ENCODE data around the gene STOX2.

Gene STOX2, protein sequence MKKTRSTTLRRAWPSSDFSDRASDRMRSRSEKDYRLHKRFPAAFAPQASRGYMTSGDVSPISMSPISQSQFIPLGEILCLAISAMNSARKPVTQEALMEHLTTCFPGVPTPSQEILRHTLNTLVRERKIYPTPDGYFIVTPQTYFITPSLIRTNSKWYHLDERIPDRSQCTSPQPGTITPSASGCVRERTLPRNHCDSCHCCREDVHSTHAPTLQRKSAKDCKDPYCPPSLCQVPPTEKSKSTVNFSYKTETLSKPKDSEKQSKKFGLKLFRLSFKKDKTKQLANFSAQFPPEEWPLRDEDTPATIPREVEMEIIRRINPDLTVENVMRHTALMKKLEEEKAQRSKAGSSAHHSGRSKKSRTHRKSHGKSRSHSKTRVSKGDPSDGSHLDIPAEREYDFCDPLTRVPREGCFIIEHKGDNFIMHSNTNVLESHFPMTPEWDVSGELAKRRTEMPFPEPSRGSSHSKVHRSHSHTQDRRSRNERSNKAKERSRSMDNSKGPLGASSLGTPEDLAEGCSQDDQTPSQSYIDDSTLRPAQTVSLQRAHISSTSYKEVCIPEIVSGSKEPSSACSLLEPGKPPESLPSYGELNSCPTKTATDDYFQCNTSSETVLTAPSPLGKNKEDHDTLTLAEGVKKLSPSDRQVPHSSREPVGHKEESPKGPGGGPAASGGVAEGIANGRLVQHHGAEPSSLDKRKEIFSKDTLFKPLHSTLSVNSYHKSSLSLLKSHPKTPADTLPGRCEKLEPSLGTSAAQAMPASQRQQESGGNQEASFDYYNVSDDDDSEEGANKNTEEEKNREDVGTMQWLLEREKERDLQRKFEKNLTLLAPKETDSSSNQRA (N-terminal part only)

DNA sequence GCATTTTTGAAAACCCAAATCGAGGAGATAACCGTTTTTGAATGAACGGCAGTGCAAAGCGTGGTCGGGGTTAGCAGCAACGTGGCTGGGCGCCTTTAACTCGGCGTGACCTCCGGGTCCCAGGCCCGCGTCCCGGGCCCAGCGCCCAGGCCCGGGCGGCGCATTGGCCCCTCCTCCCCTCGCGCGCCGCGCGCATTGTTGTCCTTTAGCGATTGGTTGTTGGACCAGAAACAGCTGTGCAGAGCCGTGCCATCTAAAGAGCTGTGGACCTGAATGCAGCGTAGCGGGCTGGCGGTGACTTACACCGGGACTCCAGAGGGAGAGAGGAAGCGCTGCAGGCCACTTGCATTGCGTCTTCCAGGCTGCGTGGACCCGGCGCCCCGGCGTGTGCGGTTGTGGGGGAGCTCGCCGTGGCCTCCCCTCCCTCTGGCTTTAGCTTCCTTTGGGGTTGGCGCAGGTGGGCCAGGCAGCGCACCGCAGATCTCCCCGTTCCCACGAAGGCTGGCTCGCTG, at the start of gene STOX2:
TSS of gene STOX2 (plus strand) at position 227 of the 512 bp plus-strand sequence. CDS start 1,484 bp downstream, outside the sequence.
- peak; percentile 11 for DNase-seq

DNA sequence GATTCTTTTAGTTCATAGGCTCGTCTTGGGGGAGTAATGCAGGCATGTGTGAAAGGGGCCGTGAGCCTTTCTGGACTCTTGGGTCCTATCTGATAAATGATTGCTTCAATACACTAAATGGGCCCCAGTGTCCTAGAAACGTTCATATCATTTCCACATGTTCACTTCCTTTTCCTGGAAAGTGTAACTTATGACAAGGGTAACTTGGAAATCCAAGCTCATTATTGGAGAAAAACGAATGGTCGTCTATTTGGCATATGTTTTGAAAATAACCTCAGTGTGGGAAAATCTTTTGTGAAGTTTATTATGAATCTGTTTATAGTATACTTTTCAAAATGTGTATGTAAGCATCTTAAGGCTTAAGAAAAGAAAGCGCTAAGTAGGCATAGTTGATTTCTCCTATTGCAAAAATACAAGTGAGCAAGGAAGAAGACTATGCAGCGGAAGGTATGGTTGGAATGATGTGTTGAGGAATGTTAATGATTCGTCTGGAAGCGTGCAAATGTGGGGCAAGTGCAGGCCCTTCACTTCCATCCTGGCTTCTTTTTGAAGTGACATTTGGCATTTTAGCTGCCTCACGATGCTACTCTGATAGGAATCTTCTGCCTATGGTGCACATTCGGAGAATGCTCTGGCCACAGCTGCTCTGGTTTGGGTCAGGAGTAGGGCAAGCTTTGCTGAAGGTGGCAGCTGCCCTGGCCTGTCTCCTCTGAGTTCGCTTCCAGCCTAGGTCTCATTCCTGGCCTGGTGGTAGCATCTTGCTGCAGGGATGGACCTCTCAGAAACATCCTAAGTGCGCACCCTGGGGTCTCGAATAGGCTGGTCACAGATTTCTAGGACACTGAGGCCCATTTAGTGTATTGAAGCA, 49.5 kb upstream of the STOX2 start:
- no peak for DNase-seq

DNA sequence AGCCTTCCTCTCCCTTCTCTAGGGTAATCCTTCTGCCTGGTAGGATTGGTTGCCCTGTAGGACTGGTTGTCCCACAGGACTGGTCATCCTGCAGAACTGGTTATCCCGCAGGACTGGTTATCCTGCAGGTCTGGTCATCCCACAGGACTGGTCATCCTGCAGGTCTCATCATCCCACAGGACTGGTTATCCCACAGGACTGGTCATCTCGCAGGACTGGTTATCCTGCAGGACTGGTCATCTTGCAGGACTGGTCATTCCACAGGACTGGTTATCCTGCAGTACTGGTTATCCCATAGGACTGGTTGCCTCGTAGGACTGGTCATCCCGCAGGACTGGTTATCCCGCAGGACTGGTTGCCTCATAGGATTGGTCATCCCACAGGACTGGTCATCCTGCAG, 48.1 kb upstream of the STOX2 start:
- DNase-seq = no peak

DNA sequence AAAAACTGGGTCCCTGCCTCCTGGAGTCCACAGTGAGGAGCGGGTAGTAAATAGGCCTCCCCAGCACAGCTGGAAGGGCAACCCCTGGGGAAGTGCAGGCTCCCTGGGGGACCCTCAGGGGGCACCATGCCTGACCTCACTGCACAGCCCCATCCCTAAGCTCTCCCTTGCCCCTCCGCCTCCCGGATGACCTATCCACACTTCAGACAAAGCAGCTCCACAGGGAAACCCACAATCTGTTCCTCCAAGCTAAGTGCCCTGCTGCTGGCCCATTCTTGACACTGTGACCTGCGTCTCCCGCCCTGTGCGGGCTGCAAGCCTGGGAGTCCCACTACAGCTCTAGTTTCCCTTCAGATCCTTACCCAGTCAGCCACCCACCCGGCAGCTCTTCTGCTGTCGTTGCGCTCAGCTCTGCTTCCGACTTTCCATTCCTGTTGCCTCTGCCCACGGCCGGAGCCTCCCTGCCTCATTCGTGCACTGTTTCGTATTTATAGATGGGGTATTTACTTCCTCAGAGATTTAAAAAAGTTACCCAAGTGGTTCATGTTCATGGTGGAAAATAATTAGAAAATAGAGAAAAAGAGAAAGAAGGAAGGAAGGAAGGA, 47.0 kb upstream of the STOX2 start:
- no peak for DNase-seq

DNA sequence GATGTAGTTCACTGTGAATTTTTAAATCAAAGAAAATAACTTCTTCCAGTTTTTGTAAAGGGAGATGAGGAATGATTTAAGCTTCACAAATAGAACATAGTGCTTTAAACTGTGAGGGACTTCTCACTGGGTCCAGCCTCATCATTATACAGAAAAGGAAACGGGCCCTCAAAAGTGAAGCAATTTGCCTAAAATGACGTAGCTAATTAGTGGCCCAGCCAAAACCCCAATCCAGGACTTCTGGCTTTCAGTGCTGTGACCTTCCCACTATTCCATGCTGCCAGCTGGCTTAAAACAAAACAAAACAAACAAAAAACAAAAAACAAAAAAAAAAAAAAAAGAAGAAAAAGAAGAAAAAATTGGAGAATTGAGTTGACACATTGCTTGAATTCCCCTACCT, 45.0 kb upstream of the STOX2 start:
- no peak for DNase-seq

DNA sequence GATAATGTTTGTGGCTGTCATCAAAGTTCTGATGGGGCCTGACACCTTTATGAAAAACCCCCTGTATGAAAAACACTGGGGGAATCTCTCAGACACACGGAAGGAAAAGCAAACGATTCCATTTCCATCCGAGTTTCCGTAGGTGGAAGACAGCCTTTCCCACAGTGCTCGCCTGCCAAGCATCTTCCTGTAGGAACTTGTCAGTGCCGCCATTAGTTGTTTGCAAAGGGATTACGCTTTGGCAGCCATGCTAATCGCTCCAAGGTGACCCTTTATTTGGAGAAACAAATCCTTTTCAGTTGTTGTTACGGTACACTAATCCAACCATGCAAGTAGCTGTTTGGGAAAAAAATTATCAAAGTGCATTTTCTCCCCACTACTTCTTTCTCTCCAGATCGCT, 44.4 kb upstream of the STOX2 start:
- no peak for DNase-seq

DNA sequence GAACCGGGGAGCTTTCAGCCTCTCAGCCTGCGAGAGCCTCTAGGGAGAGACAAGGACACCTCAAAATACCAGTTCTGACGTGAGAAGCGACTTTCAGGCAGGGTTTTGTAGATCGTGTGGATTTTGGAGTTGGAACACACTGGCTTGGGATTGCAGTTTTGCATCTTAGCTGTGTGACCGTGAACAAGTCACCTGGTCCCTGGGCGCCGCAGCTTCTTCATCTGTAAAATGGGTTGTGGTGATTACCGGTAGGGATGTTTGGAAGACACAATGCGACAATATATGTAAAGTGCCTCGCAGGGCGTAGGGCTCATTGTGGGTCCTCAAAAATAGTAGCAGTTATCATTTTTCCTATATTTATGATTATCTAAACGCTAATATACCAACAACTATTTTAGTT, 43.7 kb upstream of the STOX2 start:
- no peak for DNase-seq

DNA sequence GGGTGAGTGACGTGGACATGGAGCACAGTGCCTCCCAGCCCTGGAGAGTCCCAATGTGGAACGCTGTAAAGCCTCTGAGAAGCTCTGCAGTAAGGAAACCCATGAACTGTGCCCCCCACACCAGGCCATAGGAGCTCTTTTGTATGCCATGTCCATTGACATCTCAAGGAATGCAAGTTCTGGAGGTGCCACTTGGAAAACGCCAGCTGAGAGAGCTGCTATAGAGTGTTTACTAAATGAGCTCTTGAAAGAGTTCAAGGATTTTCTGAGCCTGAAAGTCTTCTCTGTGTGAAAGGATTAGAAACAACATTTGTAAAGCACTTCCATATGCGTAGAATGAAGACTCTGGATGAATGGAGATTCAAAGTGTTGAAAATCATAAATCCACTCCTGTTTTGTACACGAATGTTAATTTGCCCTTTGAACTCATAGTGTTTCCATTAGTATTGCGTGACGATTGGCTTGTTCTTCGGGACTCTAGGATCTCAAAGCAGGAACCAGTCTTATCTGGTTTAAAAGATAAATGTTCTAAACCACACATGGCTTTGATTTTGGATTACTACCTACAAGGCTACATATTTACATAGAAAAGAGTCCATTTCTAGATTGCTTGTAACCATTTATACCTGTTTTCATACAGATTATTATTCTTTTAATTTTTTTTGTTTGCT, 41.8 kb upstream of the STOX2 start:
- no peak for DNase-seq

DNA sequence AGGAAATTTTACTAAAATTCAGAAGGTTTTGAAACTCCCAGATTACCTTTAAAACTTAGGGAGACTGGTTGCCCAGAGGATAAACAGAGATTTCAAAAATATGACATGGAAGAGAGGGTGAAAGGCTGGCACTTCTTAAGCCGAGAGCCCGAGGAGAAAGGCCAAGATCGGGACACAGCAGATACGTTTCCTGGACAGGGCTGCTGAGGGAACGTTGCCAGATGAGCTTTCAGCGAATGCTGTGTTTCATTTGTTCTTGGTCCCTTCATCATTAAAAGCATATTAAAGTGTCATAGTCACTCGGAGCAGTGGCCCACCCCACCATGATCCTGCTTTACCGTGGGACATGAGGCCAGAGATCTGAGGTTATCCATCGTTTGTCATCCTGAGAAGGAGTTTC, 37.9 kb upstream of the STOX2 start:
- DNase-seq = no peak

DNA sequence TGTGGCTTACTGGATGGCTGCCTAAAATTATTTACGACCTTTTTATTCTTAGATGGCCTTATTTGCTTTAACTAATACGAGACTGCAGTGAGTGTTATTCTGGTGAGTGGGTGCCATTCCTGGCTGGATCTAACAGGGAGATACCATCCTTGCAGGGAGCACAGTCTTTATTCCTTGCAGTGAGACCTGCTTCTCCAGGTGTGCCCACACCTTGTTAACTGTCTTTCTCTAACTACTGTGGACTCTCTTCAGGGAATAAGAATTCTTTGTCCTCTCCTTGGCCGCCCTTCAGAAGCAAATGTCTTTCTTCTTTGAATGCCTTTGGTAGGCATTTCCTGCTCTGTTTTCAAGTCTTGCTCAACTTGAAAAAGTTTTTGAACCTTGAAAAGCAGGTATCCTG, 34.1 kb upstream of the STOX2 start:
- no peak for DNase-seq

DNA sequence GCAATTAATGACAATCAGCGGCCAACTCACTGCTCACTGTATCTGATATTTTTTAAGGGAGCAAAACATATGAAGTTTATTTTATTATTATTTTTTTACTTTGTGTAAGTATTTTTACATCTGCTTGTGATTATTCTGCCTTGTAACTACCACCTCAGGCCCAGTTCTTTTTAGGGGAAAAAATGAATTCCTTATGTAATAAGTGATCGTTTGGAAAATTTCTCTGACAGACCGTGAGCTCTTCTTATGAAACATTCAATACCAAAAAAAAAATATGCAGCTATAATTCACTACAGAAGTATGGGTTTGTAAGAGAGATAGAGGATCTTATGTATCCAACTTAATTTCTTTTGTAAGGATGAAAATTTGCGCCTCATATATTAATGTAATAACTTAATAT, 33.5 kb upstream of the STOX2 start:
- no peak for DNase-seq

DNA sequence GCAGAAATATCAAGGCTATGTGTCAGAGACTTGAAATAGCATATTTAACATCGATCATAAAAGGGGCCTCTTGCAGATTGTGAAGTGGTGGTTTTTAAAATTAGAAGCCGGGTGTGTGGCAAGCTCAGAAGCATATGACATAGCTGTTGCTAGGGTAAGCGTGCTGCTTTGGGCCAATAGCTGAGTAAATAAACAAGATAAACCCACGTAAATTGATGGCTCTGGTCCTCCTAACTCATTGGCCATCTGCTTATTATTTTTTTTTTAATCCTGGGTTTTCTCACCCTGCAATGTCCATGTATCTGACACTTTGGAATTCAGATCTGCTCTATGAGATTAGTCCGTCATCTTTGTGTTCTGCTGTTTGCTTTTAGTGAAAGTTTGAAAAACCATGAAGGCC, 32.6 kb upstream of the STOX2 start:
- no peak for DNase-seq

DNA sequence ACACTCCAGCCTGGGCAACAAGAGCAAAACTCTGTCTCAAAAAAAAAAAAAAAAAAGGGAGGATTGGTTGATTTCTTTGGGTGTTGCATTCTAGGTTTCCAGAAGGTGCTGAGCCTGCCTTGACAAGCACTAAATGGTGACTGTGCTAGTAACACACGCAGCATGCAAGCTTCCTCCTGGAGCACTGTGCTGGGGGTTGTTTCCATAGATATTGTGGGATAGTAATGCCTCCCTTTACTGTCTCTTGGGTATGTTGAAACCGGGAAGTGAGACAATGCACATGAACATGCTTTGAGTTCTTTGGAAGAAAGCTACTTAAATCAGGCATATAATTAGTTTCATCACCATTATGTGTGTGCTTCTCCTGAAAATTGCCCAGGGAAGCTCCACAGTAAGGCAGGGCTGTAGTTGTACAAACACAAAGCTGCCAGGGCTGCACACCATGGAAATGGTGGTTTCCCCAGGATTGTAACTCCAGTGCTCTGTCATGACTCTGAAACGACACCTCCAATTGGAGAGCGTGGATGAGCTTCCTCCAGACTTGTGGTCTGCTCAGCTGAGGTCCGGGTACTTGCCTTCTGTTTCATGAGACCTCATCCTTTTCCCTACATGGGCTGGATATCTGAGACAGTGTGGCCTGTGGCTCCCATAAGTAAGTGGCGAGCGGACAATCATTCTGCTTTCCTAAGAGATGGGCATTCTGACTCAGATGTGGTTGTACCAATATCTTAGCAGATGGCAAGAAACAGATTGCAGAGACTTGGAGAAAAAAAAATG, 31.5 kb upstream of the STOX2 start:
- DNase-seq = no peak

DNA sequence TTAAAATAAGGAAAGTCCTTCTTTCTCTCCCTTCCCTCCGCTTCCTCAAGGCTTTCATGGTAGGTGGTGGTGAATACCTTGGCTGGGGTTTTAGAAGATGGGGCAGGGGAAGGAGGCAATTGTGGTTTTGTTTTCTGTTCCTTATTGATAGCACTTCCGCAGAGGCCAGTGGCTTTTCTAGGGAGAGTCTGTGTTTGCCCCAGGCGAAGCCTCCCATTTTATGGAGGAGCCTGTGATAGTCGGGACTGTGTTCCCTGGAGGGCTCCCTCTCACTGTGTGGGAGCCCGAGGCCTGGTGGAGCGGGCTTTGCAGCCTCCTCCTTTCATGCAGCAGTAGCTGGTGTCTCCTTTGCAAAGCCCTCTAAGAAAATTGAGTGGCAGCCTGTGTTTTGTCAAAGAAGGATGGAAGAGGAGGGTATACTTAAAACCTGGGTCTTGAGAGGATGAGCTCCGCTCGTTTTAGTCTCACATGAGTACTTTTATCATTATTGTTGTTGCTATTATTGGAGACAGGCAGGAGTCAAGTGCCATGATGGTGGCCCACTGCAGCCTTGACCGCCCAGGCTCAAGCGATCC, 29.8 kb upstream of the STOX2 start:
- no peak for DNase-seq

DNA sequence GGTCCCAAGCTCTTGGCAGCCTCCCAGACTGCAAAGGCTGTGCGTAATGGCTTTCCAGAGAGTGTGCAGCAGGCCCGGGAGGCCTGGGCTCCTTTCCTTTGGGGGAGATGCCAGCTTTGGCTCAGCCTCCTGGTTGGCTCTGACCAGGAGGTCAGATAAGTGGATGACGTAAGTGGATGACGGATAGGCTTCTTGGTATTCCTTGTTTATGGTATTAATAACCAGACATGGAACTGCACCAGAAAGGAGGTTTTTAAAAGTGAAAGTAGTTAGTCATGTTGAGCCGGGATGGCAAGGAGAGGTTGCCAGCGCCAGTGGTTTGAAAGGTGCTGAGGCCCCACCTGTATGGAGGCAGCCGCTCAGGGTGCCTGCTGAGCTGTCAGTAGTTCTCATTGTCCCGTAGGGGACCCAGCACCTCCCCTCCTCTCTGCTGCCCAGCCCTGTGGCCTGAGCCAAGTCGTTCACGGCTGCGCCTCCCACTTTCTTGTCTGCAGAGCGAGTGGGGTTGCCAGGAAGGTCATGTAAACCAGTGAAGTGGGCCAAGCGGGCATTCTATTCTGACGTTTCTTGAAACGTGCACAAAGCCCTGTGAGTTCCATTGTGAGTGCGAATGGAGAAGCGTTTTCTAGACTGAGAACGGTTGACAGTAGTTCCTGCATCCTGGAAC, 28.7 kb upstream of the STOX2 start:
- peak; percentile 4 for DNase-seq

DNA sequence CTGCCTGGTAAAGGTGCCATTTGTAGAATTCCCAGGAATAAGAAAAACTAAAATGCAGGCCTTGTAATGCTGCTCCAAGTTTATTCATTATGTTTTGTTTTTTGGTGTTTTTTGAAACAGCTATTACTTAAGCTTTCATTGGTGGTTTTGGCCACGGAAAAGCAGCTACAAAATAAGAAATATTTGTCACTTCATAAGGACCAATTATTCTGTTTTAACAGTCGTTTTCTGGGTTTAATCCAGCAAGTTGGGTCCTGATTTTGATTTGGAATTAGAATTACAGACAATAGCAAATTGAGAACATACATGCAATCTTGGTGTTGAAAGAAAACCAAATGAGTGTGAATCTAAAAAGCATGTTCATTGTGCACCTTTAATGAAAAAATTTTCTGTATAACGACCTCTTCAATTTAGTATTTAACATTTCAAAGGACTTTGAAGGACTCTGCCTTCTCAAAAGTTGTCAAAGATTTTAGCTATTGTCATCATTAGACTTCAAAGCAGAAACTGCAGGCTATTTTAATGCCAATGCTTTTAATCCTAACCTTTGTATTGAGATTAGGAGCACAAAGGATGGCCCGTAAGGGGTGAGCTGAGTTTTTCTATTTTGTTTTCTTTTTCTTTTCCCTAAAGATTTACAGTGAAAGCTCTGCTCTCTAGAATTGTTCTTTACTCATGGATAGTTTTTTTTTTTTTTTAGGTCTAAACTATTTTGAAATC, 26.7 kb upstream of the STOX2 start:
- DNase-seq = no peak

DNA sequence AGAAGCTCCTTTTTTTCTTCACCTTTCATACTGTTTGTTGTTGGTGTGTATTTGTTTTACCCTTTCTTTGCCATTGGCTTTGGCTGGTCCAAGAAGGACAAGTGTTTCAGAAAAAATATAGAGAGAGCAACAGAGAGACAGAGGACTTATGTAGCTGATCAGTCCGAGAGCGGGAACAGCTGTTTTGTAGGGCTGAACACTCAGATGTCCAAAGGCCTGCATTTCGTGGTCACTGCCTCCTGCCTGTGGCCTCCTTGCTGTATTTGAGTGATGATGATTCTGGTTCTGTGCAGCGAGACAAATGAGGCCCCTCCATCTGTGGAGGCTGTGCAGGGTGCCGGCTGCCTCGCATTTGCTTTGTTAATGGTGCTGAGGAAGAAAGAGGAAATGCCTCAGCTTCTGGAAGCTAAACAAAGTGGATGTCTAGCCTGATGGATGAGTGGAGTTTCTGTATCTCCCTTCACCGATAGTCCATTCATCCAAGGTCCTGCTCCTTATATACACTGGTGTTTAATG, 19.8 kb upstream of the STOX2 start:
- no peak for DNase-seq

DNA sequence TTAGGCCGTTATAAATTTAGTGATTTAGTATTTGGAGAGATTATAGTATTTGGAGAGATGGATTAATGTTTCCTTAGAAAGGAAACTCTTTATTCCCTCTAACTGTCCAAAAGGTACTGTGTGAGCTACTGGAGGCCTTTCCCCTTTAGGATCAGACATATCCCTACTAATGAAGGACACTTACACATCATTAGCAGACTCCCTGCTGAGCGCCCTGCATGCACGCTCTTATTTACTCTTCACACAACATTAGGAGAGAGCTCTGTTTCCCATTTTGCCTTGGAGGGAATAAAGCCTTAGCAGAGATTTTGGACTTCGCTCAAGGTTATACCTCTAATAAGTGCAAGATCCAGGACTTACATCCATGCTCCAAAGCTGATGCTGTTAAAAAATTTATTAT, 17.8 kb upstream of the STOX2 start:
- no peak for DNase-seq

DNA sequence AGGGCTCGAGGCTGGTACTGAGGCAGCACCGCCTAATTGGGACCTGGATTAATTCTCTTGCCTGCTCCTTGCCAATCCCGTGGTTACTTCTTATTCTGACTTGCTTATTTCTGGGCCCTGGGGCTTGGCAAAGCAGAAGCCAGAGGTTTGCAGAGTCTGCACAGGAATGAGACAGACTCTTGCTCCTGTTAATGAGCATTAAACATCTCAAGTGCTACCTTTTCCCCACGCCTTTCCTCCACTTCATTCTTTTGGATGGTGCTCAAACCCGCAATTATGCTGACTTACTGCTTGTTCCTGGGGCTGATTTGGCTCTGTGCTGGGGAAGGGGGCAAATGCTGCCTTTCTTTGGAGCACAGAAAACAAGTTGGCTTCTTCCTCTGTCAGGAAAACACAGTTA, 16.5 kb upstream of the STOX2 start:
- no peak for DNase-seq
